Lower lobe of right lung (tissue), 2 donors: Measurements from ENCODE around the gene PRR20D. TPM values are rescaled to one million over a fixed set of nuclear protein-coding genes. Genes with fewer than 3 reads are reported as not detected.

Source experiments
- ATAC-seq, 2 donors: fragments of 200-7000 bp; cut with Tn5 transposase; one replicate each; pipeline ENCODE4 v1.9.1; 2020 to 2022; ENCODE audit warnings: mild to moderate bottlenecking in 2 of 2, moderate library complexity in 2 of 2
- DNase-seq: peaks from one replicate; pipeline ENCODE4 v3.0.0-alpha.2; 2020
- H3K27ac ChIP-seq: fragments of 200-600 bp; one replicate; pipeline ENCODE4 v1.8.0; 2022
- H3K27me3 ChIP-seq: fragments of 200-600 bp; one replicate; pipeline ENCODE4 v1.8.0; 2022; ENCODE audit warnings: low read depth
- H3K36me3 ChIP-seq: fragments of 200-600 bp; one replicate; pipeline ENCODE4 v1.8.0; 2022; ENCODE audit warnings: mild to moderate bottlenecking
- H3K4me1 ChIP-seq: fragments of 200-600 bp; one replicate; pipeline ENCODE4 v1.8.0; 2022
- H3K4me3 ChIP-seq: fragments of 200-600 bp; one replicate; pipeline ENCODE4 v1.8.0; 2022; ENCODE audit warnings: mild to moderate bottlenecking
- H3K9me3 ChIP-seq: fragments of 200-600 bp; one replicate; pipeline ENCODE4 v1.8.0; 2022
- CTCF ChIP-seq: fragments of 200-600 bp; IDR thresholded peaks from one replicate; pipeline ENCODE4 v1.8.0; 2022; ENCODE audit warnings: antibody characterized with exemption, mild to moderate bottlenecking
- intact Hi-C: fragments of 100-400 bp; cut with DNase I; formaldehyde crosslinking; loops from one replicate; pipeline ENCODE4 v1.11.0; 2022
- total RNA-seq: library from RNA; stranded (reverse); fragmentation: NEBNext Ultra II Directional; extraction: Animal tissue kit (Norgen Biotek cat#: 25700); gene quantifications from one replicate; pipeline ENCODE4 v1.2.1, GENCODE V29; 2021
- donor health status: DM: no; HTN: yes; CAD: no; lungs with severe emphysema.

The PRR20D gene
- total RNA-seq, 1 donor from 2014 or later = not detected

GRCh38 chr13:57212989-57213388 lies 52.6 kb downstream of the PRR20D start:
- Histone ChIP-seq H3K36me3 (no peaks in the 10 kb centered on the region), H3K4me3 (no peak overlapping the region), H3K27ac (no peak overlapping the region), H3K9me3 (no peaks in the 10 kb centered on the region), H3K27me3 (no peaks in the 10 kb centered on the region), H3K4me1 (no peaks in the 10 kb centered on the region)
- ATAC-seq = no peak
- no peak for TF ChIP-seq CTCF
- DNase-seq = no peak
- intact Hi-C loops = no loop called here

Other genes with a start within 250 kb of the PRR20D start
- not detected for gene PRR20A, start 19.7 kb upstream of the PRR20D start, total RNA-seq
- gene PRR20B, start 13.1 kb upstream of the PRR20D start, total RNA-seq = not detected
- gene PRR20C, start 6.6 kb upstream of the PRR20D start, total RNA-seq = not detected
- gene PRR20E, start 6.6 kb downstream of the PRR20D start, total RNA-seq = not detected